GM18505 (cell line): ENCODE results near the gene ADAMTS3.

Experiments
- ATAC-seq: cut with Tn5 transposase; IDR thresholded peaks from one replicate; pipeline ENCODE4 v1.9.1; 2021; ENCODE audit not compliant: unreplicated experiment
- POLR2A ChIP-seq: IDR thresholded peaks from 4 replicates; pipeline ENCODE4 v1.6.1; 2011; ENCODE audit warnings: borderline replicate concordance; ENCODE audit not compliant: insufficient read depth, insufficient read length; ENCODE audit errors: extremely low read depth

ADAMTS3 gene

DNA sequence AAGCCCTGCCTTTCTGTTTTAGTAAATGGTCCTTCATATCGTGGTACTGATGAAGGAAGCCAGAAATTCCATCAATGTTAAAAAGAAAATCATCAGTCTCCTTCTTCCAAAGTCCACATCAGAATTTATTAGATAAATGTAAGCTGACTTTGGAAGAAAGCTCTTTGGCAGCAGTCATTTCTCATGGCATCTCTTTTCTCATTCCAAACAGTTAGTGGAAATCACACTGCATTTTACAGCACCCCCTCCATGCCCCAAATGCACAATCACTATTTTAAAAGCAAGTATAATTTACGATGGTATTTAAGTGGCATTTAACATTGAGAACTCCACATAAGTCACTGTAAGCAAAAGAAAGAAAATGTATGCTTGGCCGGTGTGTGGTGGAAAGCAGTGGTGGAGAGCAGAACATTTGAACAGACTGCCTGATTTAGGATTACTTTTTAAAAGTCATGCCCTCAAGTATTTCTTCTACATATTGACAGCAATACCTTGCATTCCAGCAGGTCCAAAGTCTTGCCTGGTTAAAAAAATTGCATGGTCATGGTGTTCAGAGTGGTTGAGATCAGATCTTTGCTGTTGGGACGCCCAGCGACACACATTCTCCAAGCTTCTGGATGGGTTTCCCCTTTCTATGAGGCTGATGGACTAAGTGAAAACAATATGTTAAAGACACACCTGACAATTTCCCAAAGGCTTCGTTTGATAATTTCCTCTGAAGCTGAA lies 248.6 kb downstream of the ADAMTS3 start:
- ATAC-seq, result no peak
- no peak for TF ChIP-seq POLR2A

GRCh38 chr4:72319601-72320021 lies 249.4 kb downstream of the ADAMTS3 start:
- no peak for TF ChIP-seq POLR2A
- no peak for ATAC-seq

- TF ChIP-seq POLR2A, result no peak
- ATAC-seq, result no peak
Observed at GRCh38 chr4:72318421-72319170, 250.4 kb downstream of the ADAMTS3 start.

GRCh38 chr4:72314869-72315268 lies 254.2 kb downstream of the ADAMTS3 start:
- no peak for TF ChIP-seq POLR2A
- ATAC-seq, result no peak

DNA sequence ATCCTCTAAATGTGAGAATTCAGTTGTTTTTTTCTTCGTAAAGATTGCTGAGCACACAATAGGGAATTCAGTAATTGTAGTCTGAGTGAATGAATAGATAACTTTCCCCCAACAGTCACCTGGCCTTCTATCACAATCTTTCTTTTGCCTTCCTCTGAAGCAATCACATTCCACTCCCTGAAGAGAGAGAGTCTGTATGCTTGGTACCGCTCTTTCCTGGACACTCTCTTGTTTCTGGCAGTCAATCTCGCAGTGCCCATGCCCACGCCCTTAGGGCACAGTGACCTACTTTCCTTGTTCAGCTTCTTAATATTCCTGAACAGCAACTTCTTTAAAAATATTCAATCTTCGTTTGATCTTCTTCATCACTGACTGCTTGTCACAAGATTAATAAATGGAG lies 255.9 kb downstream of the ADAMTS3 start:
- ATAC-seq, result no peak
- TF ChIP-seq POLR2A, result no peak

GRCh38 chr4:72312032-72312650 lies 256.9 kb downstream of the ADAMTS3 start:
- TF ChIP-seq POLR2A, result no peak
- ATAC-seq, result no peak

DNA sequence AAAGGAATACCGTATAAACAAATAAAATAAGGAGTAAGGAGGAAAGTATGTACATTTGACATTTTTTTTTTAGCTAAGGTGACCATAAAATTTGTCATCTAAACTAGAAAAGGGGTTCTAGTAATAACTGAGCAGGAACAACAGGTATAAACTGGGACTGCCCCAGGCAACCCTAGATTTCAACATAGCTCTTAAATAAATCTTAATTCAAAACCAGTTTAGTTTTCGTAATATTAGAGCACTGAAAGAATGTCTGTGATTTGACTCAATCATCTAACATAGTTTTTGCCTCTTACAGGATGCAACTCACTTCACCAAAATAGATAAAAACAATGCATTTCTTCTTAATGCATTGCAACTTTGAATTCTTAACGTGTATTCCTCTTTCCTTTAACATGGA lies 257.7 kb downstream of the ADAMTS3 start:
- no peak for TF ChIP-seq POLR2A
- no peak for ATAC-seq

- no peak for ATAC-seq
- no peak for TF ChIP-seq POLR2A
Observed at GRCh38 chr4:72305620-72306019, 263.4 kb downstream of the ADAMTS3 start.

DNA sequence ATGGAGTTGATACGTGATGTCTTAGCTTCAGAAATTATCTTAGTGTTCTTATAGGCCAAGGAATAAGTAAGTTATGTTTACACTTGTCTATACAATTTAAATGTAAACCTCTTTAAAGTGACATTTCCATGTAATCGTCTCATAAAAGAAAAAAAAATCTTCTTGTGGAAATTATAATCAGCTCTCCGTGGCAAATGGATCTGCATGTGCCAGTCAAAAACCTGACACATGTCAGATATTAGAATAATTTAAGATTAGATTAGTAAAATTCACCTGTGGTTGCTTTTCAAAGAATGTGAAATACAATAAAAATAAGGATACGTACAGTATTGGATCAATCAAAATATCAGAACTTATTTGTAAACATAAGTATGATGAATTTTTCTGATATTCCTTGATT lies 263.9 kb downstream of the ADAMTS3 start:
- ATAC-seq, result no peak
- no peak for TF ChIP-seq POLR2A

- no peak for TF ChIP-seq POLR2A
- peak; percentile 92 for ATAC-seq
Observed at GRCh38 chr4:72302981-72303704, 265.9 kb downstream of the ADAMTS3 start.

- no peak for TF ChIP-seq POLR2A
- no peak for ATAC-seq
Observed at GRCh38 chr4:72301759-72302158, 267.3 kb downstream of the ADAMTS3 start.

- ATAC-seq, result no peak
- no peak for TF ChIP-seq POLR2A
Observed at GRCh38 chr4:72300126-72300525, 268.9 kb downstream of the ADAMTS3 start.

DNA sequence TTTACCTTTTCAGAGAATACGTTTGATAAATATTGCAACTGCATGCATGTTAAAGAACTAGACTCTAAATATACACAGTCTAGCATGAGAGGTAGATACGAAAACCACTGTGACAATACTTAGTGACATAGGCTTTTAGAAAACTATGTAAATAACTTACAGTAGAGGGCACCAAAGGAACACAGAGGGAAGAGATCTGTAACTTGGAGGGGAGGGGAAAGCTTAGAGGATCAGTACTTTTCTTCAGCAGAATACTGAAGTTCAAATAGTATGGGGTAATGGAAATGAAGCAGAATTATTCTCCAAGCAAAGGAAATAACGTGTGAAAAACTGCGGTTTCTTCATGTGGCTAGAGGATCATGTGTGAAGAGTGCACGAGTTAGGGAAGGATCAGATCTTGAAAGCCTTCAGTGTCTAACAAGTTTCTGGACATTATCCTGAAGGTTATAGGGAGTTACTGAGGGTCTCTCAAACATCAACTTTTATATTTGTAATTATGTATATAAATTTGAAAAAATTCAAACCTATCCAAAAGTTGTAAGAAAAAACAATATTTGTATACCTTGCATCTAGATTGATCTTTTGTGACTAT lies 273.0 kb downstream of the ADAMTS3 start:
- ATAC-seq, result no peak

DNA sequence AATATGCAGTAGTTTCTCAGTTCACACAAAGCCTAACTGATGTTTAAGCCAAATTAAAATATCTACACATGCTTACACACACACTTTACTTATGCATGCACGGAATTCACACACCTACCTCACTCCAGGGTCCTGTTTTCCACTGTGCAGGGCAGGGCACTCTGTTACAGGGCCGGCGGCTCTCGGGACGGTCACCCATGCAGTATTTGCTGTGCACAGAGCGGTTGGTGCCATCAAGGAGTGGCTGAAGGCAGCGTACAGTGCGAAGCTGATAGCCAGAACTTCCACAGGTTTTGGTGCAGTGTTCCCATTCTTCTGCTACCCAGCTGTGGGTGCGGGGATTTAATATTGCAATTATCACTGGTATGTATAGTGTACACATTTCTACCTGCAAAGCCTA lies 278.3 kb downstream of the ADAMTS3 start:
- no peak for TF ChIP-seq POLR2A
- no peak for ATAC-seq

More for the DNA sequence above, 273.0 kb downstream of the ADAMTS3 start:
- no peak for TF ChIP-seq POLR2A

GRCh38 chr4:72286910-72287309 lies 282.1 kb downstream of the ADAMTS3 start:
- no peak for TF ChIP-seq POLR2A
- no peak for ATAC-seq
